Nephron (organoid): Measurements from ENCODE around the gene NFIX.

Experiments
- H3K27ac Mint-ChIP-seq, 3 experiments: 2 replicates each; pipeline ENCODE4 v1.8.0; 2020; ENCODE audit warnings: mixed read lengths in 3 of 3, mild to moderate bottlenecking in 2 of 3, moderate library complexity in 1 of 3
- H3K27me3 Mint-ChIP-seq: 2 replicates; pipeline ENCODE4 v1.8.0; 2021; ENCODE audit warnings: low read depth, mild to moderate bottlenecking, moderate library complexity, mixed read lengths
- H3K36me3 Mint-ChIP-seq: 2 replicates; pipeline ENCODE4 v1.8.0; 2020; ENCODE audit warnings: low read depth, mixed read lengths
- H3K4me1 Mint-ChIP-seq: 2 replicates; pipeline ENCODE4 v1.8.0; 2020; ENCODE audit warnings: mixed read lengths
- H3K4me3 Mint-ChIP-seq, 3 experiments: 2 replicates each; pipeline ENCODE4 v1.8.0; 2020; ENCODE audit warnings: mild to moderate bottlenecking in 3 of 3, mixed read lengths in 3 of 3, moderate library complexity in 2 of 3
- H3K9me3 Mint-ChIP-seq: 2 replicates; pipeline ENCODE4 v1.8.0; 2020; ENCODE audit warnings: mixed read lengths
- CTCF ChIP-seq, 3 experiments: fragments of 200-600 bp; sonication (generic); IDR thresholded peaks; one replicate each; pipeline ENCODE4 v1.5.0; 2021; ENCODE audit warnings: antibody characterized with exemption in 3 of 3; ENCODE audit not compliant: unreplicated experiment in 3 of 3

The NFIX gene

GRCh38 chr19:12959481-12959880 is 35.8 kb upstream of the NFIX start:
- H3K36me3 Mint-ChIP-seq = peaks cover 11% of the 10 kb centered on the region
- H3K9me3 Mint-ChIP-seq = no peaks in the 10 kb centered on the region
- H3K27me3 Mint-ChIP-seq = peaks cover 12% of the 10 kb centered on the region
- no peak overlapping the region for H3K27ac Mint-ChIP-seq
- no peak for TF ChIP-seq CTCF (IDR thresholded peaks at IDR 0.05; ENCODE audit: unreplicated experiment in 3 of 3)
- no peak overlapping the region for H3K4me3 Mint-ChIP-seq
- H3K4me1 Mint-ChIP-seq = peaks cover 18% of the 10 kb centered on the region

GRCh38 chr19:12965017-12965811 is 30.1 kb upstream of the NFIX start:
- Mint-ChIP-seq H3K36me3 (no peaks in the 10 kb centered on the region), H3K4me1 (no peaks in the 10 kb centered on the region), H3K4me3 (peak overlapping the region; percentile 81 to 91 (median 87)), H3K9me3 (no peaks in the 10 kb centered on the region), H3K27ac (peak overlapping the region in 2 of 3 experiments; percentile 14 to 21), H3K27me3 (peaks cover 12% of the 10 kb centered on the region)
- TF ChIP-seq CTCF (IDR thresholded peaks at IDR 0.05; ENCODE audit: unreplicated experiment in 3 of 3) = peak; percentile 93 to 98 (median 96)

- Mint-ChIP-seq H3K27me3 (peaks cover 12% of the 10 kb centered on the region), H3K27ac (no peak overlapping the region), H3K4me1 (no peaks in the 10 kb centered on the region), H3K4me3 (peak overlapping the region; percentile 73 to 81 (median 73)), H3K9me3 (no peaks in the 10 kb centered on the region), H3K36me3 (no peaks in the 10 kb centered on the region)
- no peak for TF ChIP-seq CTCF (IDR thresholded peaks at IDR 0.05; ENCODE audit: unreplicated experiment in 3 of 3)
These were observed 29.5 kb upstream of the NFIX start for GRCh38 chr19:12965812-12966135.

GRCh38 chr19:12967907-12968306 is 27.4 kb upstream of the NFIX start:
- no peaks in the 10 kb centered on the region for H3K36me3 Mint-ChIP-seq
- no peaks in the 10 kb centered on the region for H3K9me3 Mint-ChIP-seq
- no peaks in the 10 kb centered on the region for H3K4me1 Mint-ChIP-seq
- no peak for TF ChIP-seq CTCF (IDR thresholded peaks at IDR 0.05; ENCODE audit: unreplicated experiment in 3 of 3)
- no peak overlapping the region for H3K27ac Mint-ChIP-seq
- H3K27me3 Mint-ChIP-seq = peaks cover 8% of the 10 kb centered on the region
- H3K4me3 Mint-ChIP-seq = no peak overlapping the region

- peak within 1 kb of the TSS in 1 of 3 experiments; percentile 34 for H3K27ac Mint-ChIP-seq
- H3K4me3 Mint-ChIP-seq = no peak within 1 kb of the TSS
- TF ChIP-seq CTCF (IDR thresholded peaks at IDR 0.05; ENCODE audit: unreplicated experiment in 3 of 3) = no peak
- H3K9me3 Mint-ChIP-seq = no peaks in the 10 kb centered on the region
- no peaks in the 10 kb centered on the region for H3K4me1 Mint-ChIP-seq
- H3K27me3 Mint-ChIP-seq = peaks cover 11% of the 10 kb centered on the region
- no peaks in the 10 kb centered on the region for H3K36me3 Mint-ChIP-seq
These were observed 25.8 kb upstream of the NFIX start, which contains the start of gene DAND5 for GRCh38 chr19:12969292-12969988. Gene DAND5, plus strand, starts transcription at chr19:12969576. Its CDS starts 85 bp downstream, at chr19:12969661.
